HepG2 (cell line): Measurements from ENCODE around the gene ZNF544. TPM values are rescaled to one million over a fixed set of nuclear protein-coding genes. Genes with fewer than 3 reads are reported as not detected.

ENCODE experiments used
- ARID3A ChIP-seq: IDR thresholded peaks from 2 replicates; pipeline ENCODE4 v1.6.1; 2012; ENCODE audit warnings: low read depth, low read length, improper control_type of control experiment
- ARNT ChIP-seq: fragments of 450-650 bp; IDR thresholded peaks from 2 replicates; pipeline ENCODE4 v1.6.1; 2017
- ARNT2 ChIP-seq: sonication (generic); formaldehyde crosslinking; IDR thresholded peaks from 2 replicates; pipeline ENCODE4 v1.8.0; 2022; ENCODE audit warnings: mild to moderate bottlenecking, low read depth, missing genetic modification reagents, moderate library complexity
- ELF3 ChIP-seq: IDR thresholded peaks from 2 replicates; pipeline ENCODE4 v1.6.1; 2016; ENCODE audit warnings: missing genetic modification reagents, missing compliant biosample characterization
- FOXC1 ChIP-seq: sonication (generic); formaldehyde crosslinking; IDR thresholded peaks from 2 replicates; pipeline ENCODE4 v1.8.0; 2022; ENCODE audit warnings: mild to moderate bottlenecking, missing genetic modification reagents, borderline replicate concordance
- FOXP4 ChIP-seq: sonication (generic); formaldehyde crosslinking; IDR thresholded peaks from 2 replicates; pipeline ENCODE4 v1.4.0; 2020; ENCODE audit warnings: missing genetic modification reagents
- GLI4 ChIP-seq: sonication (generic); formaldehyde crosslinking; IDR thresholded peaks from 2 replicates; pipeline ENCODE4 v1.5.1; 2020; ENCODE audit warnings: missing genetic modification reagents, mild to moderate bottlenecking, moderate library complexity, borderline replicate concordance
- HMGXB3 ChIP-seq: sonication (generic); formaldehyde crosslinking; IDR thresholded peaks from 2 replicates; pipeline ENCODE4 v1.4.0; 2020; ENCODE audit warnings: missing genetic modification reagents, borderline replicate concordance
- IRF1 ChIP-seq: sonication (generic); formaldehyde crosslinking; IDR thresholded peaks from 2 replicates; pipeline ENCODE4 v1.4.0; 2020; ENCODE audit warnings: low read depth, mild to moderate bottlenecking, missing genetic modification reagents
- MAFF ChIP-seq: IDR thresholded peaks from 2 replicates; pipeline ENCODE4 v1.6.1; 2011; ENCODE audit warnings: low read depth, low read length, improper control_type of control experiment
- SAFB2 ChIP-seq: sonication (generic); formaldehyde crosslinking; IDR thresholded peaks from 2 replicates; pipeline ENCODE4 v1.5.1; 2020; ENCODE audit warnings: missing genetic modification reagents, low read depth, mild to moderate bottlenecking, borderline replicate concordance
- STAT5B ChIP-seq: sonication (generic); formaldehyde crosslinking; IDR thresholded peaks from 2 replicates; pipeline ENCODE4 v1.4.0; 2020; ENCODE audit warnings: missing genetic modification reagents
- ZBTB1 ChIP-seq: sonication (generic); formaldehyde crosslinking; IDR thresholded peaks from 2 replicates; pipeline ENCODE4 v1.4.0; 2020; ENCODE audit warnings: missing genetic modification reagents, borderline replicate concordance
- ZNF136 ChIP-seq: sonication (generic); formaldehyde crosslinking; IDR thresholded peaks from 2 replicates; pipeline ENCODE4 v1.8.1; 2022; ENCODE audit warnings: low read depth, mild to moderate bottlenecking, moderate library complexity, missing genetic modification reagents
- ZNF282 ChIP-seq: fragments of 450-650 bp; IDR thresholded peaks from 2 replicates; pipeline ENCODE4 v1.6.1; 2018; ENCODE audit not compliant: partially characterized antibody
- ZNF572 ChIP-seq: sonication (generic); formaldehyde crosslinking; IDR thresholded peaks from 2 replicates; pipeline ENCODE4 v1.5.1; 2020; ENCODE audit warnings: mild to moderate bottlenecking, missing genetic modification reagents
- ZNF616 ChIP-seq: sonication (generic); formaldehyde crosslinking; IDR thresholded peaks from 2 replicates; pipeline ENCODE4 v1.5.0; 2020; ENCODE audit warnings: low read depth, mild to moderate bottlenecking, missing genetic modification reagents
- ZNF713 ChIP-seq: sonication (generic); formaldehyde crosslinking; IDR thresholded peaks from 2 replicates; pipeline ENCODE4 v1.4.0; 2020; ENCODE audit warnings: mild to moderate bottlenecking, missing genetic modification reagents
- ZNF780A ChIP-seq: sonication (generic); formaldehyde crosslinking; IDR thresholded peaks from 2 replicates; pipeline ENCODE4 v1.8.0; 2022; ENCODE audit warnings: mild to moderate bottlenecking, missing genetic modification reagents, moderate library complexity
- polyA plus RNA-seq, 8 experiments: library from polyadenylated mRNA; depleted of rRNA in 3 of 8; stranded (reverse) in 7 of 8; unstranded in 1 of 8; fragments of >200 nt; fragmentation: Illumina TruSeq in 4 of 8; extraction: Trizol in 4 of 8; gene quantifications; 2 replicates each; pipeline versions ENCODE4 v1.2.1 to v1.2.3, GENCODE V29; 2011 to 2016; ENCODE audit warnings: low read depth in 4 of 8, missing spikeins in 1 of 8, mixed read lengths in 1 of 8; ENCODE audit not compliant: insufficient read depth in 1 of 8
- total RNA-seq, 5 experiments: library from RNA; depleted of rRNA; stranded (reverse); fragments of >200 nt; fragmentation: Illumina TruSeq; extraction: Trizol; gene quantifications; 2 replicates each; pipeline ENCODE4 v1.2.3, GENCODE V29; 2016; ENCODE audit warnings: low read depth in 1 of 5

Gene ZNF544
- total and polyA plus RNA-seq, 2 of the 13 experiments (the other 11 are each of a cell fraction or from before 2014, with no cell fraction given), result 13.1 to 17.0 TPM

- TF ChIP-seq ZNF136 (CRISPR knock-in tag) (0 out of 2 replicates have a peak, but pooled peaks have one; percentile 54), ZNF713 (CRISPR knock-in tag) (no peak), GLI4 (CRISPR knock-in tag) (peak; percentile 89; the same call in 1 of the 2 replicates), ZBTB1 (CRISPR knock-in tag) (no peak), IRF1 (no peak), MAFF (no peak), SAFB2 (CRISPR knock-in tag) (no peak), ZNF572 (CRISPR knock-in tag) (no peak), ZNF282 (no peak), ARID3A (no peak), ARNT2 (CRISPR knock-in tag) (no peak), ZNF780A (CRISPR knock-in tag) (no peak), HMGXB3 (CRISPR knock-in tag) (no peak), ARNT (no peak), ZNF616 (CRISPR knock-in tag) (peak; percentile 68; the same call in 1 of the 2 replicates), STAT5B (no peak), FOXC1 (CRISPR knock-in tag) (no peak), ELF3 (CRISPR knock-in tag) (no peak), FOXP4 (CRISPR knock-in tag) (no peak)
Observed at GRCh38 chr19:58279042-58279924, 50.6 kb downstream of the ZNF544 start (continued).
